Activated CD4-positive, alpha-beta memory T cell treated with anti-CD3 and anti-CD28 coated beads, Interleukin-2, amount 10 ng/mL, durations not matched to agents 7 days and 5 days (primary cell): ENCODE results near the gene VANGL2. TPM values are rescaled to one million over a fixed set of nuclear protein-coding genes. Genes with fewer than 3 reads are reported as not detected.
"Not testable (repeated sequence)": the region's sequence is repeated elsewhere in the genome, so short reads cannot be mapped to it uniquely, and the experiment has no call there.

Experiments used
- CTCF ChIA-PET: fragments of 350-600 bp; sonication (Branson Sonifier 250); formaldehyde crosslinking; loops from one replicate; lab custom pipeline; 2021; ENCODE audit warnings: antibody characterized with exemption, inconsistent platforms; lab: Charles Lee
- POLR2A ChIA-PET: fragments of 350-600 bp; sonication (Branson Sonifier 250); formaldehyde crosslinking; loops from one replicate; lab custom pipeline; 2021; ENCODE audit warnings: antibody characterized with exemption; lab: Charles Lee
- DNase-seq: peaks from one replicate; pipeline ENCODE4 v3.0.0-alpha.2; 2020
- H3K27ac Mint-ChIP-seq: one replicate; pipeline ENCODE4 v1.8.0; 2021; ENCODE audit warnings: mild to moderate bottlenecking, mixed read lengths
- H3K27me3 Mint-ChIP-seq: one replicate; pipeline ENCODE4 v1.8.0; 2021; ENCODE audit warnings: mixed read lengths
- H3K36me3 Mint-ChIP-seq: one replicate; pipeline ENCODE4 v1.8.0; 2021; ENCODE audit warnings: low read depth, mixed read lengths
- H3K4me1 Mint-ChIP-seq: one replicate; pipeline ENCODE4 v1.8.0; 2021; ENCODE audit warnings: mixed read lengths
- H3K4me3 Mint-ChIP-seq: one replicate; pipeline ENCODE4 v1.8.0; 2021; ENCODE audit warnings: mild to moderate bottlenecking, mixed read lengths
- H3K9me3 Mint-ChIP-seq: one replicate; pipeline ENCODE4 v1.8.0; 2021; ENCODE audit warnings: mixed read lengths
- total RNA-seq, 2 experiments: library from RNA; stranded (reverse); gene quantifications; one replicate each; pipeline ENCODE4 v1.2.3, GENCODE V29; 2021

Gene VANGL2
- total RNA-seq, 2 experiments from 2014 or later = not detected

GRCh38 chr1:160371756-160372155 lies 28.6 kb upstream of the VANGL2 start:
- H3K4me1 Mint-ChIP-seq = peaks cover 14% of the 10 kb centered on the region
- CTCF ChIA-PET = no interaction called here

GRCh38 chr1:160373696-160374095 lies 26.7 kb upstream of the VANGL2 start:
- ChIA-PET POLR2A (no interaction called here), CTCF (interaction anchor here (0.6 to 4.6 kb wide), 2 partner anchors 82 to 368 kb away, joined by 4 to 30 read pairs; no protein-coding TSS in a partner anchor)
- no peaks in the 10 kb centered on the region for H3K36me3 Mint-ChIP-seq
- no peak overlapping the region for H3K4me3 Mint-ChIP-seq
- no peaks in the 10 kb centered on the region for H3K9me3 Mint-ChIP-seq
- H3K27ac Mint-ChIP-seq = no peak overlapping the region
- peaks cover 14% of the 10 kb centered on the region for H3K4me1 Mint-ChIP-seq
- DNase-seq = no peak
- H3K27me3 Mint-ChIP-seq = peaks cover 3% of the 10 kb centered on the region

More at GRCh38 chr1:160371756-160372155, 28.6 kb upstream of the VANGL2 start:
- H3K36me3 Mint-ChIP-seq = no peaks in the 10 kb centered on the region
- H3K4me3 Mint-ChIP-seq = no peak overlapping the region
- no peak for DNase-seq
- H3K27me3 Mint-ChIP-seq = peaks cover 2% of the 10 kb centered on the region
- no peaks in the 10 kb centered on the region for H3K9me3 Mint-ChIP-seq
- H3K27ac Mint-ChIP-seq = no peak overlapping the region
- POLR2A ChIA-PET = interaction anchor here (0.8 kb wide), 1 partner anchor 17 kb away, joined by 3 read pairs; no protein-coding TSS in a partner anchor

- POLR2A ChIA-PET = interaction anchor here (1.5 kb wide), 1 partner anchor 32 kb away, joined by 3 read pairs; no protein-coding TSS in a partner anchor
- DNase-seq = no peak
- no peaks in the 10 kb centered on the region for H3K36me3 Mint-ChIP-seq
- CTCF ChIA-PET = interaction anchor here (0.6 to 4.6 kb wide), 3 partner anchors 83 to 368 kb away, joined by 4 to 30 read pairs (median 15); no protein-coding TSS in a partner anchor
- H3K4me3 Mint-ChIP-seq = no peak overlapping the region
- H3K27me3 Mint-ChIP-seq = peaks cover 6% of the 10 kb centered on the region
- no peaks in the 10 kb centered on the region for H3K9me3 Mint-ChIP-seq
- peaks cover 14% of the 10 kb centered on the region for H3K4me1 Mint-ChIP-seq
- no peak overlapping the region for H3K27ac Mint-ChIP-seq
Measured at GRCh38 chr1:160374306-160375110, 25.9 kb upstream of the VANGL2 start.

GRCh38 chr1:160375788-160376524 lies 24.4 kb upstream of the VANGL2 start:
- H3K27ac Mint-ChIP-seq = no peak overlapping the region
- POLR2A ChIA-PET = interaction anchor here (0.8 to 1.5 kb wide), 4 partner anchors 18 to 34 kb away, joined by 3 to 5 read pairs (median 3); partner anchors contain the start of gene NCSTN

GRCh38 chr1:160376525-160377131 lies 23.7 kb upstream of the VANGL2 start:
- POLR2A ChIA-PET = interaction anchor here (0.8 to 1.3 kb wide), 4 partner anchors 19 to 231 kb away, joined by 3 to 5 read pairs (median 4); partner anchors contain the start of gene NCSTN
- Mint-ChIP-seq H3K36me3 (no peaks in the 10 kb centered on the region), H3K27me3 (peaks cover 8% of the 10 kb centered on the region), H3K4me3 (no peak overlapping the region), H3K4me1 (peaks cover 14% of the 10 kb centered on the region), H3K9me3 (no peaks in the 10 kb centered on the region), H3K27ac (no peak overlapping the region)
- peak; percentile 38 for DNase-seq
- CTCF ChIA-PET = interaction anchor here (0.6 to 4.6 kb wide), 34 partner anchors 8 to 291 kb away, joined by 3 to 30 read pairs (median 4); partner anchors contain the start of genes DCAF8, NHLH1 and PEA15

More at GRCh38 chr1:160375788-160376524, 24.4 kb upstream of the VANGL2 start:
- Mint-ChIP-seq H3K9me3 (no peaks in the 10 kb centered on the region), H3K4me1 (peaks cover 14% of the 10 kb centered on the region), H3K36me3 (no peaks in the 10 kb centered on the region), H3K4me3 (no peak overlapping the region), H3K27me3 (peaks cover 8% of the 10 kb centered on the region)
- peak; percentile 21 for DNase-seq
- CTCF ChIA-PET = interaction anchor here (0.6 to 4.6 kb wide), 27 partner anchors 8 to 325 kb away, joined by 3 to 30 read pairs (median 4); partner anchors contain the start of genes DCAF8, NHLH1 and PEA15

GRCh38 chr1:160377585-160378206 lies 22.7 kb upstream of the VANGL2 start:
- CTCF ChIA-PET = interaction anchor here (1.0 to 4.6 kb wide), 15 partner anchors 9 to 292 kb away, joined by 3 to 30 read pairs (median 6); partner anchors contain the start of gene NHLH1
- Mint-ChIP-seq H3K27me3 (peaks cover 8% of the 10 kb centered on the region), H3K4me3 (no peak overlapping the region), H3K27ac (no peak overlapping the region), H3K9me3 (no peaks in the 10 kb centered on the region), H3K36me3 (no peaks in the 10 kb centered on the region), H3K4me1 (peaks cover 14% of the 10 kb centered on the region)
- no peak for DNase-seq
- POLR2A ChIA-PET = interaction anchor here (1.1 to 1.4 kb wide), 2 partner anchors 9 to 230 kb away, joined by 3 to 4 read pairs; no protein-coding TSS in a partner anchor

GRCh38 chr1:160384812-160385211 lies 15.6 kb upstream of the VANGL2 start:
- H3K36me3 Mint-ChIP-seq, CTCF ChIA-PET, H3K9me3 Mint-ChIP-seq, H3K4me3 Mint-ChIP-seq, POLR2A ChIA-PET, DNase-seq, H3K27ac Mint-ChIP-seq, H3K4me1 Mint-ChIP-seq: not testable (repeated sequence)
- H3K27me3 Mint-ChIP-seq = peaks cover 36% of the 10 kb centered on the region

GRCh38 chr1:160388406-160388805 lies 12.0 kb upstream of the VANGL2 start:
- CTCF ChIA-PET, POLR2A ChIA-PET, DNase-seq, H3K36me3 Mint-ChIP-seq, H3K27ac Mint-ChIP-seq, H3K9me3 Mint-ChIP-seq, H3K4me1 Mint-ChIP-seq, H3K4me3 Mint-ChIP-seq: not testable (repeated sequence)
- H3K27me3 Mint-ChIP-seq = peaks cover 45% of the 10 kb centered on the region

GRCh38 chr1:160394673-160395072 lies 5.7 kb upstream of the VANGL2 start:
- H3K4me3 Mint-ChIP-seq = no peak overlapping the region
- H3K27me3 Mint-ChIP-seq = peaks cover 38% of the 10 kb centered on the region
- H3K4me1 Mint-ChIP-seq = peaks cover 5% of the 10 kb centered on the region
- no peaks in the 10 kb centered on the region for H3K36me3 Mint-ChIP-seq
- DNase-seq = no peak
- H3K27ac Mint-ChIP-seq = no peak overlapping the region
- CTCF ChIA-PET = interaction anchor here (0.6 to 1.4 kb wide), 2 partner anchors 18 to 596 kb away, joined by 3 to 4 read pairs; no protein-coding TSS in a partner anchor
- POLR2A ChIA-PET = no interaction called here
- no peaks in the 10 kb centered on the region for H3K9me3 Mint-ChIP-seq

GRCh38 chr1:160397651-160398050 lies 2.7 kb upstream of the VANGL2 start:
- Mint-ChIP-seq H3K36me3 (no peaks in the 10 kb centered on the region), H3K27ac (no peak overlapping the region), H3K9me3 (no peaks in the 10 kb centered on the region), H3K4me3 (no peak overlapping the region), H3K27me3 (peaks cover 46% of the 10 kb centered on the region), H3K4me1 (peaks cover 6% of the 10 kb centered on the region)
- CTCF ChIA-PET = interaction anchor here (1.2 kb wide), 1 partner anchor 209 kb away, joined by 4 read pairs; no protein-coding TSS in a partner anchor
- no peak for DNase-seq
- POLR2A ChIA-PET = no interaction called here

GRCh38 chr1:160398823-160399222 lies 1.5 kb upstream of the VANGL2 start:
- Mint-ChIP-seq H3K27ac (no peak overlapping the region), H3K4me3 (no peak overlapping the region), H3K36me3 (no peaks in the 10 kb centered on the region), H3K4me1 (peaks cover 6% of the 10 kb centered on the region), H3K27me3 (peaks cover 52% of the 10 kb centered on the region), H3K9me3 (no peaks in the 10 kb centered on the region)
- POLR2A ChIA-PET = no interaction called here
- no peak for DNase-seq
- CTCF ChIA-PET = no interaction called here
